ENCODE data around the gene SEC14L1. TPM values are rescaled to one million over a fixed set of nuclear protein-coding genes. Genes with fewer than 3 reads are reported as not detected.

The SEC14L1 gene
- total RNA-seq, 1 experiment from 2014 or later: 279 TPM

DNA sequence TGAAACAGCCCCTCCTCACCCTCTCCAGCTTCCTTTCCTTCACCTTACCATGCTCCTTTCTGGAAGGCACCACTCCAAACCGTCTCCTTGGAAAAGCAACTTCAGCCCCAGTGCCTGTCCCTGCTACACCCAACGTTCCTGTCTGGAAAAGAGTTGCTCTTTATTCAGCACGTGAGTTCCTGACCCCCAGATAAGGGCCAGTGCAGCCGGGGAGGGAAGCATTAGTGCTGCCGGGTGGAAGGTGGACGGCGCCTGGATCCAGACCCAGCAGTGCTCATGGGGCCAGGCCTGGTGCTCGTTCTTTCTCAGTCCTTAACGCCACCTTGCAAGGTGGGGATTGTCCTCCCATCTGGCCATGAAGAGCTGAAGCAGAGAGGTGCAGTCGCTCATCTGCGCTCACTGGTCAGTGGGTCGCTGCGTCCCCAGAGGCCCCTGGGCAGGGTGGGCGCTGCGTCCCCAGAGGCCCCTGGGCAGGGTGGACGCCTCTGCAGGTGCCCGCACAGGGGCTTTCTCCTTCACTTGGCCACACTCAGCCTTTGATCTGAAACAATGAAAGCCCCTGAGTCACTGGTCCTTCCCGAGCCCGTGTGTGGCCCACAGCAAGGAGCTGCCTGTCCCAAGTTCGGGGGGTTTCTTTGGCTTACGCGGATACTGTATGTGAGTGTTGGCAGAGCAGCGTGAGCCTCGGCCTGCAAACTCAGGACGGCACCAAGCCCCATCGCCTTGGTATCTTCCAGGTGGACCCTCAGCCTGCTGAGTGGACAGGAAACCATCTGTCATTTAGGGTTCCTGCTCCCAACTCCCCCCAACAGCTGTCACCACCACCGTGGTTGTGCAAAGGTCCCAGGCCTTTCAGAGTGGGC is 117.1 kb downstream of the SEC14L1 start:
- POLR2A ChIA-PET: no interaction called here
- BruUV-seq (replicated peaks): no TSS peak
- CTCF ChIA-PET: no interaction called here

DNA sequence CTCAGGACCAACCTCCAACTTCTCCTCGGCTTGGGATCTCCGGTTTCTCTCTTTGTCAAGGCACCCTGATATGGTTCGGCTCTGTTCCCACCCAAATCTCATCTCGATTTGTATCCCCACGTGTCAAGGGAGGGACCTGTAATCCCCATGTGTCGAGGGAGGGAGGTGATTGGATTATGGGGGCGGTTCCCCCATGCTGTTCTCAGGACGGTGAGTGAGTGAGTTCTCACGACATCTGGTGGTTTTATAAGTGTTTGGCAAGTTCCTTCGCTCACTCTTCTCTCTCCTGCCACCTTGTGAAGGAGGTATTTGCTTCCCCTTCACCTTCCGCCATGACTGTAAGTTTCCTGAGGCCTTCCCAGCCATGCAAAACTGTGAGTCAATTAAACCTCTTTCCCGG is 117.9 kb downstream of the SEC14L1 start:
- TF ChIP-seq, protein P1, sequence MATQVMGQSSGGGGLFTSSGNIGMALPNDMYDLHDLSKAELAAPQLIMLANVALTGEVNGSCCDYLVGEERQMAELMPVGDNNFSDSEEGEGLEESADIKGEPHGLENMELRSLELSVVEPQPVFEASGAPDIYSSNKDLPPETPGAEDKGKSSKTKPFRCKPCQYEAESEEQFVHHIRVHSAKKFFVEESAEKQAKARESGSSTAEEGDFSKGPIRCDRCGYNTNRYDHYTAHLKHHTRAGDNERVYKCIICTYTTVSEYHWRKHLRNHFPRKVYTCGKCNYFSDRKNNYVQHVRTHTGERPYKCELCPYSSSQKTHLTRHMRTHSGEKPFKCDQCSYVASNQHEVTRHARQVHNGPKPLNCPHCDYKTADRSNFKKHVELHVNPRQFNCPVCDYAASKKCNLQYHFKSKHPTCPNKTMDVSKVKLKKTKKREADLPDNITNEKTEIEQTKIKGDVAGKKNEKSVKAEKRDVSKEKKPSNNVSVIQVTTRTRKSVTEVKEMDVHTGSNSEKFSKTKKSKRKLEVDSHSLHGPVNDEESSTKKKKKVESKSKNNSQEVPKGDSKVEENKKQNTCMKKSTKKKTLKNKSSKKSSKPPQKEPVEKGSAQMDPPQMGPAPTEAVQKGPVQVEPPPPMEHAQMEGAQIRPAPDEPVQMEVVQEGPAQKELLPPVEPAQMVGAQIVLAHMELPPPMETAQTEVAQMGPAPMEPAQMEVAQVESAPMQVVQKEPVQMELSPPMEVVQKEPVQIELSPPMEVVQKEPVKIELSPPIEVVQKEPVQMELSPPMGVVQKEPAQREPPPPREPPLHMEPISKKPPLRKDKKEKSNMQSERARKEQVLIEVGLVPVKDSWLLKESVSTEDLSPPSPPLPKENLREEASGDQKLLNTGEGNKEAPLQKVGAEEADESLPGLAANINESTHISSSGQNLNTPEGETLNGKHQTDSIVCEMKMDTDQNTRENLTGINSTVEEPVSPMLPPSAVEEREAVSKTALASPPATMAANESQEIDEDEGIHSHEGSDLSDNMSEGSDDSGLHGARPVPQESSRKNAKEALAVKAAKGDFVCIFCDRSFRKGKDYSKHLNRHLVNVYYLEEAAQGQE (IDR thresholded peaks at IDR 0.05; ENCODE audit: insufficient read depth in 1 of 2, low read depth in 2 of 2, low read length in 1 of 2): no peak
- TF ChIP-seq TCF7L2 (IDR thresholded peaks at IDR 0.05; ENCODE audit: low read depth, low read length): no peak
- TF ChIP-seq SIN3A (IDR thresholded peaks at IDR 0.05; ENCODE audit: borderline replicate concordance, insufficient read depth, low read depth, low read length): no peak
- TF ChIP-seq, protein P2, sequence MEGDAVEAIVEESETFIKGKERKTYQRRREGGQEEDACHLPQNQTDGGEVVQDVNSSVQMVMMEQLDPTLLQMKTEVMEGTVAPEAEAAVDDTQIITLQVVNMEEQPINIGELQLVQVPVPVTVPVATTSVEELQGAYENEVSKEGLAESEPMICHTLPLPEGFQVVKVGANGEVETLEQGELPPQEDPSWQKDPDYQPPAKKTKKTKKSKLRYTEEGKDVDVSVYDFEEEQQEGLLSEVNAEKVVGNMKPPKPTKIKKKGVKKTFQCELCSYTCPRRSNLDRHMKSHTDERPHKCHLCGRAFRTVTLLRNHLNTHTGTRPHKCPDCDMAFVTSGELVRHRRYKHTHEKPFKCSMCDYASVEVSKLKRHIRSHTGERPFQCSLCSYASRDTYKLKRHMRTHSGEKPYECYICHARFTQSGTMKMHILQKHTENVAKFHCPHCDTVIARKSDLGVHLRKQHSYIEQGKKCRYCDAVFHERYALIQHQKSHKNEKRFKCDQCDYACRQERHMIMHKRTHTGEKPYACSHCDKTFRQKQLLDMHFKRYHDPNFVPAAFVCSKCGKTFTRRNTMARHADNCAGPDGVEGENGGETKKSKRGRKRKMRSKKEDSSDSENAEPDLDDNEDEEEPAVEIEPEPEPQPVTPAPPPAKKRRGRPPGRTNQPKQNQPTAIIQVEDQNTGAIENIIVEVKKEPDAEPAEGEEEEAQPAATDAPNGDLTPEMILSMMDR (IDR thresholded peaks at IDR 0.05): no peak
- in situ Hi-C loops (cut with HindIII; ENCODE audit: low pct_unique_long_range_greater_than_20kb, low sequenced_read_pairs): no loop called here
- no peaks in the 10 kb centered on the region for H3K27me3 ChIP-seq (ENCODE audit: control insufficient read depth, insufficient read depth, low read length)
- ATAC-seq: no peak
- H3K4me1 ChIP-seq (ENCODE audit: control insufficient read depth, insufficient read depth, low read length): peaks cover 34% of the 10 kb centered on the region
- peak overlapping the region; percentile 18; the same call in 1 of the 2 replicates for H3K27ac ChIP-seq (ENCODE audit: low read length)
- no TSS peak for BruUV-seq (replicated peaks)
- no peak overlapping the region for H3K4me3 ChIP-seq (ENCODE audit: low read depth in 2 of 2, low read length in 2 of 2)
- no peak for DNase-seq (ENCODE audit: low read depth, low spot score)
- no peaks in the 10 kb centered on the region for H3K36me3 ChIP-seq (ENCODE audit: control insufficient read depth, insufficient read depth, low read length)
- H3K9me3 ChIP-seq (ENCODE audit: control insufficient read depth, insufficient read depth, low read depth, low read length): no peaks in the 10 kb centered on the region
- intact Hi-C loops (cut with micrococcal nuclease; ENCODE audit: unreplicated experiment): no loop called here
- CTCF ChIA-PET: no interaction called here
- POLR2A ChIA-PET: no interaction called here

More for the DNA sequence above, 117.1 kb downstream of the SEC14L1 start:
- no peaks in the 10 kb centered on the region for H3K9me3 ChIP-seq (ENCODE audit: control insufficient read depth, insufficient read depth, low read depth, low read length)
- no peak overlapping the region for H3K4me3 ChIP-seq (ENCODE audit: low read depth in 2 of 2, low read length in 2 of 2)
- peak overlapping the region; percentile 64 for H3K27ac ChIP-seq (ENCODE audit: low read length)
- in situ Hi-C loops (cut with HindIII; ENCODE audit: low pct_unique_long_range_greater_than_20kb, low sequenced_read_pairs) (no loop called here), intact Hi-C loops (cut with micrococcal nuclease; ENCODE audit: unreplicated experiment) (no loop called here)
- no peak for DNase-seq (ENCODE audit: low read depth, low spot score)
- H3K27me3 ChIP-seq (ENCODE audit: control insufficient read depth, insufficient read depth, low read length): no peaks in the 10 kb centered on the region
- H3K36me3 ChIP-seq (ENCODE audit: control insufficient read depth, insufficient read depth, low read length): no peaks in the 10 kb centered on the region
- H3K4me1 ChIP-seq (ENCODE audit: control insufficient read depth, insufficient read depth, low read length): peaks cover 37% of the 10 kb centered on the region
- ATAC-seq: no peak
- TF ChIP-seq, protein P1 (IDR thresholded peaks at IDR 0.05; ENCODE audit: insufficient read depth in 1 of 2, low read depth in 2 of 2, low read length in 1 of 2): no peak
- TF ChIP-seq, protein P2 (IDR thresholded peaks at IDR 0.05): no peak
- TF ChIP-seq POLR2AphosphoS5 (IDR thresholded peaks at IDR 0.05; ENCODE audit: low read depth, low read length) (no peak), SIN3A (IDR thresholded peaks at IDR 0.05; ENCODE audit: borderline replicate concordance, insufficient read depth, low read depth, low read length) (no peak), TCF7L2 (IDR thresholded peaks at IDR 0.05; ENCODE audit: low read depth, low read length) (no peak)
